ENCODE measurements around the gene ANXA3. TPM values are rescaled to one million over a fixed set of nuclear protein-coding genes. Genes with fewer than 3 reads are reported as not detected.
A peak's percentile ranks its signal among the peaks of the same experiment; 100 is the strongest.

The ANXA3 gene
- total RNA-seq, 1 donor from 2014 or later = 68.7 TPM

DNA sequence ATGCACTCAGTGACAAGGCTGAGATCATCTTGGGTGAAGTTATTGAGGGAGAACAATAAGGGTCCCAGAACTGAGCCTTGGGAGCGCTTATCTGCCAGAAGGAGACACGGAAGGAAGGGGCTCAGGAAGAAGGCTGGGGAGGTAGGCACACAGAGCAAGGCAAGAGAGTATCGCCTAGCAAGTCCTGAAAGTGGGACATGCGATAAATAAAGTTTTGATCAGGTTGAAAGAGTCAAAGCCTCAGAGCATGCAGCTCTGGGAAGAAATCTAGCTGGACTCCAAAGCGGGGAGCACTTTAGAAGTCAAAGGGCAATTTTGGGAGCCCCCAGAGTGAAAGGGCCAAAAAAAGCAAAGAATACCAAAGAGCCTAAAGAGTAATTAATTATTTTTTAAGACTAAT lies 17.7 kb upstream of the ANXA3 start:
- Histone ChIP-seq H3K27me3 (ENCODE audit: insufficient read depth, low read length) (no peaks in the 10 kb centered on the region), H3K9me3 (ENCODE audit: insufficient read depth, low read depth, low read length) (no peaks in the 10 kb centered on the region), H3K9ac (ENCODE audit: low read length) (peak overlapping the region; percentile 37), H2AFZ (ENCODE audit: low read depth, low read length) (no peak overlapping the region), H3K36me3 (ENCODE audit: insufficient read depth, low read length) (no peaks in the 10 kb centered on the region), H3K79me2 (ENCODE audit: insufficient read depth, low read length) (no peaks in the 10 kb centered on the region), H3K27ac (ENCODE audit: low read depth, low read length) (no peak overlapping the region), H4K20me1 (ENCODE audit: insufficient read depth, low read length) (no peaks in the 10 kb centered on the region), H3K4me3 (ENCODE audit: insufficient read depth, low read depth, low read length) (no peak overlapping the region), H3K4me2 (ENCODE audit: low read length) (no peak overlapping the region), H3K4me1 (ENCODE audit: insufficient read depth, low read length) (peaks cover 13% of the 10 kb centered on the region)
- Mint-ChIP-seq H3K27me3 (ENCODE audit: low read depth, unreplicated experiment) (no peaks in the 10 kb centered on the region), H3K27ac (ENCODE audit: unreplicated experiment) (peak overlapping the region; percentile 9), H3K36me3 (ENCODE audit: low read depth, unreplicated experiment) (peaks cover 5% of the 10 kb centered on the region), H3K9me3 (ENCODE audit: unreplicated experiment) (peaks cover 6% of the 10 kb centered on the region), H3K4me1 (ENCODE audit: low read depth, unreplicated experiment) (no peaks in the 10 kb centered on the region), H3K4me3 (ENCODE audit: unreplicated experiment) (no peak overlapping the region)
- DNase-seq (ENCODE audit: low read depth) = no peak
- TF ChIP-seq EZH2 (IDR thresholded peaks at IDR 0.05; ENCODE audit: insufficient read depth, low read length) = no peak
- TF ChIP-seq, protein P1, sequence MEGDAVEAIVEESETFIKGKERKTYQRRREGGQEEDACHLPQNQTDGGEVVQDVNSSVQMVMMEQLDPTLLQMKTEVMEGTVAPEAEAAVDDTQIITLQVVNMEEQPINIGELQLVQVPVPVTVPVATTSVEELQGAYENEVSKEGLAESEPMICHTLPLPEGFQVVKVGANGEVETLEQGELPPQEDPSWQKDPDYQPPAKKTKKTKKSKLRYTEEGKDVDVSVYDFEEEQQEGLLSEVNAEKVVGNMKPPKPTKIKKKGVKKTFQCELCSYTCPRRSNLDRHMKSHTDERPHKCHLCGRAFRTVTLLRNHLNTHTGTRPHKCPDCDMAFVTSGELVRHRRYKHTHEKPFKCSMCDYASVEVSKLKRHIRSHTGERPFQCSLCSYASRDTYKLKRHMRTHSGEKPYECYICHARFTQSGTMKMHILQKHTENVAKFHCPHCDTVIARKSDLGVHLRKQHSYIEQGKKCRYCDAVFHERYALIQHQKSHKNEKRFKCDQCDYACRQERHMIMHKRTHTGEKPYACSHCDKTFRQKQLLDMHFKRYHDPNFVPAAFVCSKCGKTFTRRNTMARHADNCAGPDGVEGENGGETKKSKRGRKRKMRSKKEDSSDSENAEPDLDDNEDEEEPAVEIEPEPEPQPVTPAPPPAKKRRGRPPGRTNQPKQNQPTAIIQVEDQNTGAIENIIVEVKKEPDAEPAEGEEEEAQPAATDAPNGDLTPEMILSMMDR (IDR thresholded peaks at IDR 0.05; ENCODE audit: insufficient read depth, low read depth, low read length) = no peak
- no peak for FAIRE-seq

DNA sequence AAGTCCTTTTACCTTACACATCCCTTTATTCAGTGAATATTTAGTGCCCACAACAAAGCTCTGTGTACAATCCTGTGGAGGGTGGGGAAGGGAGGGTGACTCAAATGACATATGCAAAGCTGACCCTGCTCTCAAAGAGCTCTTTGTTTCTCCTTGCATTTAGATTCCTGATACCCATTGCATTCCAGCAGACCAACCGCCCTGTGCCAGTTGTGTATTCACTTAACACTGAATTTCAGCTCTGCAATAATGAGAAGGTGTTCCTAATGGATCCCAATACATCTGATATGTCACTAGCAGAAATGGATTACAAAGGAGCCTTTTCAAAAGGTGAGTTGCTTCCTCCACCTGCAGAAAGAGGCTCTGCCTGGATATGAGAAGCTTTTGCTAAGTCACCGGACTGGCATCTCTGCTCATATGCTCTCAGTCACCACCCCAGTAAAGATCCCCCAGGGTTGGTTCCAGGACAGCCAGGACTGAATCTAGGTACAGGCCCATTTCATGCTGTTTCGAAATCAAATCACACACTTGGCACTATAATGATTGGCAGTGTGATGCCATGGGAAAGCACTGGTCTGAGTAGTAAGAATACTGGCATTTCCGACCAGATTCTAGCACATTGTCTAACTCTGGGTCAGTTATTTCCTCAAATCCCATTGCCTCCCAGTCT lies 17.1 kb upstream of the ANXA3 start:
- Histone ChIP-seq H3K27me3 (ENCODE audit: insufficient read depth, low read length) (no peaks in the 10 kb centered on the region), H3K9ac (ENCODE audit: low read length) (peak overlapping the region; percentile 2)
- H3K27ac Mint-ChIP-seq (ENCODE audit: unreplicated experiment) = no peak overlapping the region

More for the DNA sequence above, 17.1 kb upstream of the ANXA3 start:
- no peak overlapping the region for H3K27ac ChIP-seq (ENCODE audit: low read depth, low read length)
- H3K79me2 ChIP-seq (ENCODE audit: insufficient read depth, low read length) = no peaks in the 10 kb centered on the region
- H3K4me1 ChIP-seq (ENCODE audit: insufficient read depth, low read length) = peaks cover 10% of the 10 kb centered on the region
- H2AFZ ChIP-seq (ENCODE audit: low read depth, low read length) = no peak overlapping the region
- H3K27me3 Mint-ChIP-seq (ENCODE audit: low read depth, unreplicated experiment) = no peaks in the 10 kb centered on the region
- TF ChIP-seq, protein P1 (IDR thresholded peaks at IDR 0.05; ENCODE audit: insufficient read depth, low read depth, low read length) = no peak
- no peak for TF ChIP-seq EZH2 (IDR thresholded peaks at IDR 0.05; ENCODE audit: insufficient read depth, low read length)
- H3K9me3 ChIP-seq (ENCODE audit: insufficient read depth, low read depth, low read length) = no peaks in the 10 kb centered on the region
- H3K4me1 Mint-ChIP-seq (ENCODE audit: low read depth, unreplicated experiment) = no peaks in the 10 kb centered on the region
- H3K4me3 ChIP-seq (ENCODE audit: insufficient read depth, low read depth, low read length) = no peak overlapping the region
- H3K9me3 Mint-ChIP-seq (ENCODE audit: unreplicated experiment) = peaks cover 5% of the 10 kb centered on the region
- H3K36me3 ChIP-seq (ENCODE audit: insufficient read depth, low read length) = no peaks in the 10 kb centered on the region
- peak overlapping the region; percentile 24 for H3K4me2 ChIP-seq (ENCODE audit: low read length)
- peak; percentile 66 for DNase-seq (ENCODE audit: low read depth)
- H3K36me3 Mint-ChIP-seq (ENCODE audit: low read depth, unreplicated experiment) = peaks cover 5% of the 10 kb centered on the region
- H3K4me3 Mint-ChIP-seq (ENCODE audit: unreplicated experiment) = no peak overlapping the region
- no peaks in the 10 kb centered on the region for H4K20me1 ChIP-seq (ENCODE audit: insufficient read depth, low read length)
- FAIRE-seq = no peak
